B cell (primary cell): ENCODE data around the gene PIM3.

Experiments used
- EZH2 ChIP-seq: IDR thresholded peaks from 2 replicates; pipeline ENCODE4 v1.6.1; 2012; ENCODE audit warnings: borderline replicate concordance, low read depth, mild to moderate bottlenecking, moderate library complexity, low read length; ENCODE audit not compliant: insufficient read depth, poor library complexity, severe bottlenecking
- TF ChIP-seq, protein P1 (sequence below): fragments of 200-600 bp; IDR thresholded peaks from one replicate; pipeline ENCODE4 v1.8.0; 2022; ENCODE audit warnings: antibody characterized with exemption, mild to moderate bottlenecking

DNA sequence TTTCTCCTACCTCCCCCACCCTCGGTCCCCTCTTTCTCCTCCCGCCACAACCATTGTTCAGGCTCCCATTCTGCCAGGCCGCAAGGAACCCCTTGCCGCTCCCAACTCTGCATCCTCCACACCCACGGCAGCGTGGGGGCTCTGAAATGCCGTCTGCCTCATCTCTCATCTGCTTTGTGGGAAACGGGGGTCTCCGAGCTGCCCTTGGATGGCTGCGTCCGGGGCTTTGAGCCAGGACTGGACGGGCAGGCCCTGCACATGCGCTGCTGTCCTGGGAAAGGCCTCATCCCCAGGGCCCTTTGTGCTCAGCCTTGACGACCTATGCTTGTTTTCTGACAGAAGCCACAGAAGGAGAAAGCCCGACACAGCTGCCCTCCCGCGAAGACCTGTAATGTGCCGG is 33.7 kb upstream of the PIM3 start:
- TF ChIP-seq, protein P1, sequence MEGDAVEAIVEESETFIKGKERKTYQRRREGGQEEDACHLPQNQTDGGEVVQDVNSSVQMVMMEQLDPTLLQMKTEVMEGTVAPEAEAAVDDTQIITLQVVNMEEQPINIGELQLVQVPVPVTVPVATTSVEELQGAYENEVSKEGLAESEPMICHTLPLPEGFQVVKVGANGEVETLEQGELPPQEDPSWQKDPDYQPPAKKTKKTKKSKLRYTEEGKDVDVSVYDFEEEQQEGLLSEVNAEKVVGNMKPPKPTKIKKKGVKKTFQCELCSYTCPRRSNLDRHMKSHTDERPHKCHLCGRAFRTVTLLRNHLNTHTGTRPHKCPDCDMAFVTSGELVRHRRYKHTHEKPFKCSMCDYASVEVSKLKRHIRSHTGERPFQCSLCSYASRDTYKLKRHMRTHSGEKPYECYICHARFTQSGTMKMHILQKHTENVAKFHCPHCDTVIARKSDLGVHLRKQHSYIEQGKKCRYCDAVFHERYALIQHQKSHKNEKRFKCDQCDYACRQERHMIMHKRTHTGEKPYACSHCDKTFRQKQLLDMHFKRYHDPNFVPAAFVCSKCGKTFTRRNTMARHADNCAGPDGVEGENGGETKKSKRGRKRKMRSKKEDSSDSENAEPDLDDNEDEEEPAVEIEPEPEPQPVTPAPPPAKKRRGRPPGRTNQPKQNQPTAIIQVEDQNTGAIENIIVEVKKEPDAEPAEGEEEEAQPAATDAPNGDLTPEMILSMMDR: no peak
- TF ChIP-seq EZH2: no peak
